ENCODE results near the gene HYI.

GRCh38 chr1:43481491-43481890 is 27.8 kb upstream of the HYI start:
- TF ChIP-seq, protein P1, sequence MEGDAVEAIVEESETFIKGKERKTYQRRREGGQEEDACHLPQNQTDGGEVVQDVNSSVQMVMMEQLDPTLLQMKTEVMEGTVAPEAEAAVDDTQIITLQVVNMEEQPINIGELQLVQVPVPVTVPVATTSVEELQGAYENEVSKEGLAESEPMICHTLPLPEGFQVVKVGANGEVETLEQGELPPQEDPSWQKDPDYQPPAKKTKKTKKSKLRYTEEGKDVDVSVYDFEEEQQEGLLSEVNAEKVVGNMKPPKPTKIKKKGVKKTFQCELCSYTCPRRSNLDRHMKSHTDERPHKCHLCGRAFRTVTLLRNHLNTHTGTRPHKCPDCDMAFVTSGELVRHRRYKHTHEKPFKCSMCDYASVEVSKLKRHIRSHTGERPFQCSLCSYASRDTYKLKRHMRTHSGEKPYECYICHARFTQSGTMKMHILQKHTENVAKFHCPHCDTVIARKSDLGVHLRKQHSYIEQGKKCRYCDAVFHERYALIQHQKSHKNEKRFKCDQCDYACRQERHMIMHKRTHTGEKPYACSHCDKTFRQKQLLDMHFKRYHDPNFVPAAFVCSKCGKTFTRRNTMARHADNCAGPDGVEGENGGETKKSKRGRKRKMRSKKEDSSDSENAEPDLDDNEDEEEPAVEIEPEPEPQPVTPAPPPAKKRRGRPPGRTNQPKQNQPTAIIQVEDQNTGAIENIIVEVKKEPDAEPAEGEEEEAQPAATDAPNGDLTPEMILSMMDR (conservative IDR thresholded peaks at IDR 0.05 in 1 of 2, IDR thresholded peaks at IDR 0.05 in 1 of 2; ENCODE audit: low read depth in 1 of 2, low read length in 2 of 2): no peak
- no peak for TF ChIP-seq EZH2 (IDR thresholded peaks at IDR 0.05; ENCODE audit: low read length, missing control alignments)
